Lung (tissue), 12 donors: ENCODE measurements around the gene SYNGR4. TPM values are rescaled to one million over a fixed set of nuclear protein-coding genes. Genes with fewer than 3 reads are reported as not detected.

Experiments used
- ATAC-seq: fragments of 200-7000 bp; cut with Tn5 transposase; one replicate; pipeline ENCODE4 v1.9.1; 2020; ENCODE audit warnings: moderate number of reproducible peaks; ENCODE audit not compliant: insufficient read depth, low FRiP score
- DNase-seq, 3 donors: peaks; one replicate each; pipeline ENCODE4 v3.0.0-alpha.2; 2013 to 2017
- H3K27ac ChIP-seq, 2 donors: one replicate each; pipeline ENCODE4 v1.5.1; 2013; ENCODE audit warnings: mild to moderate bottlenecking in 2 of 2, moderate library complexity in 2 of 2, control low read depth in 1 of 2, inconsistent platforms in 1 of 2, low read depth in 1 of 2, low read length in 1 of 2
- H3K27me3 ChIP-seq, 3 donors: one replicate each; pipeline ENCODE4 v1.5.1; 2013; ENCODE audit warnings: low read length in 2 of 3; ENCODE audit not compliant: control insufficient read depth in 3 of 3, insufficient read depth in 3 of 3
- H3K36me3 ChIP-seq, 4 donors: one replicate each; pipeline ENCODE4 v1.5.1; 2013; ENCODE audit warnings: low read length in 4 of 4, mild to moderate bottlenecking in 1 of 4, moderate library complexity in 1 of 4; ENCODE audit not compliant: control insufficient read depth in 4 of 4, insufficient read depth in 4 of 4
- H3K4me1 ChIP-seq, 5 donors: one replicate each; pipeline ENCODE4 v1.5.1; 2013; ENCODE audit warnings: low read length in 5 of 5, mild to moderate bottlenecking in 2 of 5, moderate library complexity in 1 of 5; ENCODE audit not compliant: control insufficient read depth in 5 of 5, insufficient read depth in 5 of 5
- H3K4me3 ChIP-seq: one replicate; pipeline ENCODE4 v1.5.1; 2013; ENCODE audit warnings: mild to moderate bottlenecking, control low read depth, moderate library complexity
- H3K9ac ChIP-seq, 2 donors: one replicate each; pipeline ENCODE4 v1.5.1; 2013; ENCODE audit warnings: low read length in 2 of 2, control low read depth in 1 of 2; ENCODE audit not compliant: insufficient read depth in 1 of 2
- H3K9me3 ChIP-seq, 4 donors: one replicate each; pipeline ENCODE4 v1.5.1; 2013; ENCODE audit warnings: low read length in 3 of 4, mild to moderate bottlenecking in 1 of 4, moderate library complexity in 1 of 4; ENCODE audit not compliant: control insufficient read depth in 4 of 4, insufficient read depth in 3 of 4
- WGBS, 2 donors: extraction: QIAGEN DNeasy Blood & Tissue Kit; methylation state at CpG; one replicate each; pipeline ENCODE4 v1.1.7; 2013; 5-methylcytosine and 5-hydroxymethylcytosine counted together
- polyA plus RNA-seq, 2 donors: library from polyadenylated mRNA; stranded (reverse); fragments of 200-250 nt; gene quantifications; one replicate each; pipeline ENCODE4 v1.2.1, GENCODE V29; 2013
- total RNA-seq, 2 donors: library from RNA; depleted of rRNA in 1 of 2; stranded (reverse); fragments of >200 nt in 1 of 2; gene quantifications; one replicate each; pipeline ENCODE4 v1.2.1, GENCODE V29; 2014 to 2021
- TF ChIP-seq, protein P1 (sequence below): IDR thresholded peaks from 2 replicates; pipeline ENCODE4 v1.5.1; 2012; ENCODE audit warnings: mild to moderate bottlenecking; ENCODE audit errors: control extremely low read depth, extremely low read depth
- donor health status: control.
- donor health status: control.
- donor health status: Bipolar disorder and iron deficiency.
- donor health status: healthy.
- donor health status: DM: yes; HTN: yes; CAD: no.

SYNGR4 gene
- total and polyA plus RNA-seq, 4 donors: not detected

DNA sequence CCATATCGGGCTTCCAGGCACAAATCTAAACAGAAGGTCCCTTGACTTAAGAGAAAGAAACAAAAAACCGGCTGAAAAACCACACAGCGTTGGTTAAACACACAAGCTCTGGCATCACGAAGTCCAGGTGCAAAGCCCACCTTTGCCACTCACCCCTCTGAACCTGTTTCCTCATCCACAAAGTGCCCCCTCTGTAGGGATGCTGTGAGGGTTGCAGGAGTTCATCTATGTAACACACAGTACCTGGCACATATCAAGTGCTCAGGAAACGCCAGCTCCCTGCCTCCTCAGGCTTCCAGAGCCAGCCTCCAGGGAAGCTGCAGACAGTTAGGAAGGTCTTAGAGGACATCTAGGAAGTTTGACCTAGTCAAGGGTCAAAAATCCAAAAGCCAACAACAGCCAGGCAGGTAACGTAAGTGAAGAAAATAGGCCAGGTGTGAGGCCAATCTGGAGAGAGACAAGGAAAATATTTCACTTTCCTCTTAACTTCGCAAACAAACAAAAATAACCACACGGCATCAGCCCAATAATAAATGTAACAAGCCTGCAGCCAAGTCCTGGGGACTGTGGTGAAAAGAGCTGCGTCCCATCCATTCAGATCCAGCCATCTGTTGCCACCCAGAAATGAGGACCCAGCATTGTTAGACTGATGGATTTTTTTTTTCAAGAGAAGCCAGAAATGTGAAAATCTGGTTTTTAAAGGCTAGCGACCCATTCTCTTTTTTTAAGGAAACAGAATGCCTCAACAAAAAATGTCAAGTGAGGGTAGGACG is 17.2 kb downstream of the SYNGR4 start:
- no peak overlapping the region for H3K4me3 ChIP-seq
- WGBS, 2 donors: 93% methylated on average over 11 of the region's 11 CpGs
- DNase-seq: no peak
- TF ChIP-seq, protein P1, sequence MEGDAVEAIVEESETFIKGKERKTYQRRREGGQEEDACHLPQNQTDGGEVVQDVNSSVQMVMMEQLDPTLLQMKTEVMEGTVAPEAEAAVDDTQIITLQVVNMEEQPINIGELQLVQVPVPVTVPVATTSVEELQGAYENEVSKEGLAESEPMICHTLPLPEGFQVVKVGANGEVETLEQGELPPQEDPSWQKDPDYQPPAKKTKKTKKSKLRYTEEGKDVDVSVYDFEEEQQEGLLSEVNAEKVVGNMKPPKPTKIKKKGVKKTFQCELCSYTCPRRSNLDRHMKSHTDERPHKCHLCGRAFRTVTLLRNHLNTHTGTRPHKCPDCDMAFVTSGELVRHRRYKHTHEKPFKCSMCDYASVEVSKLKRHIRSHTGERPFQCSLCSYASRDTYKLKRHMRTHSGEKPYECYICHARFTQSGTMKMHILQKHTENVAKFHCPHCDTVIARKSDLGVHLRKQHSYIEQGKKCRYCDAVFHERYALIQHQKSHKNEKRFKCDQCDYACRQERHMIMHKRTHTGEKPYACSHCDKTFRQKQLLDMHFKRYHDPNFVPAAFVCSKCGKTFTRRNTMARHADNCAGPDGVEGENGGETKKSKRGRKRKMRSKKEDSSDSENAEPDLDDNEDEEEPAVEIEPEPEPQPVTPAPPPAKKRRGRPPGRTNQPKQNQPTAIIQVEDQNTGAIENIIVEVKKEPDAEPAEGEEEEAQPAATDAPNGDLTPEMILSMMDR: no peak
- no peaks in the 10 kb centered on the region for H3K4me1 ChIP-seq
- H3K9me3 ChIP-seq: no peaks in the 10 kb centered on the region
- ATAC-seq: no peak
- H3K27ac ChIP-seq: no peak overlapping the region
- no peaks in the 10 kb centered on the region for H3K27me3 ChIP-seq
- H3K9ac ChIP-seq: no peak overlapping the region
- peaks cover 16 to 37% (median 29%) of the 10 kb centered on the region in 4 donors for H3K36me3 ChIP-seq

DNA sequence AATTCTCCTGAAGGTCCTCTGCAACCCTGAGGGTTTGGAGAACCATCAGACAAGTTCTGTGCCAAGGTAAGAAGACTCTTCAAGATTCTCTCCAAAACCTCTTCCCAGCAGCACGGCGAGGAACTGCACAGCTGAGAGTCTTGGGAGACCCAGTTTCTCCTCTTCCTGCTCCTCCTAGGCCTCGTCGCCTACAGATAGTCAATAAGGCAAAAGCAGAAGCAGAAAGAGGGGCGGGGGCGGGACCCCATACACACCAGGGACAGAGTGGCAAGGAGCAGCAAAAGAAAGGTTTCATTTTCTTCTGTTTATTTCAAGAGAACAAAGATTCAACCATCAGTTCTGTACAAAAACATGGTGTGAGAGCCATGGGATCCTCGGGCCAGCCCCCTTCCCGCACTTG is 18.1 kb downstream of the SYNGR4 start:
- Histone ChIP-seq H3K27ac (no peak overlapping the region), H3K4me1 (no peaks in the 10 kb centered on the region), H3K4me3 (no peak overlapping the region), H3K36me3 (peaks cover 19 to 38% (median 34%) of the 10 kb centered on the region in 4 donors), H3K27me3 (no peaks in the 10 kb centered on the region), H3K9me3 (no peaks in the 10 kb centered on the region), H3K9ac (no peak overlapping the region)
- WGBS, 2 donors: 88 to 91% methylated on average over 8 of the region's 8 CpGs
- TF ChIP-seq, protein P1: no peak
- DNase-seq: no peak
- ATAC-seq: no peak

- DNase-seq (no peak), ATAC-seq (no peak)
- H3K9me3 ChIP-seq: no peaks in the 10 kb centered on the region
- no peak overlapping the region for H3K4me3 ChIP-seq
- WGBS, 2 donors: 88 to 94% methylated on average over 7 of the region's 7 CpGs
- no peaks in the 10 kb centered on the region for H3K27me3 ChIP-seq
- TF ChIP-seq, protein P1: no peak
- no peak overlapping the region for H3K9ac ChIP-seq
- H3K27ac ChIP-seq: no peak overlapping the region
- peaks cover 22 to 48% (median 47%) of the 10 kb centered on the region in 4 donors for H3K36me3 ChIP-seq
- peaks cover 0 to 4% (median 0%) of the 10 kb centered on the region in 5 donors for H3K4me1 ChIP-seq
These were observed 21.4 kb downstream of the SYNGR4 start for GRCh38 chr19:48385461-48386087.
